CD4-positive, alpha-beta T cell treated with Interleukin-1 beta for 1 hour (primary cell): ENCODE results near the gene ZNF112.

Experiments
- DNase-seq, 2 donors: peaks; one replicate each; pipeline ENCODE4 v3.0.0-alpha.2; 2020 to 2022

The ZNF112 gene

DNA sequence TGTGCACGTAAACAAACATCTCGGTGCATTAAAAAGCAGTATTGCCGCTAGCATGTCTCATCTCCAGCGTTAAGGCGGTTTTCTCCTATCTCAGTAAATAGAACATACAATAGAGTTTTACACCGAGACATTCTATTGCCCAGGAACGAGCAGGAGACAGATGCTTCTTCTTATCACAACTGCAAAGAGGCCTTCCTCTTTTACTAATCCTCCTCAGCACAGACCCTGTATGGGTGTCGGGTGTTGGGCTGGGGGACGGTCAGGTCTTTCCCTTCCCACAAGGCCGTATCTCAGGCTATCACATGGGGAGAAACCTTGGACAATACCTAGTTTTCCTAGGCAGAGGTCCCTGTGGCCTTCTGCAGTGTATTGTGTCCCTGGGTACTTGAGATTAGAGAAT lies 75.6 kb downstream of the ZNF112 start:
- DNase-seq: no peak

- no peak for DNase-seq
These were observed 78.2 kb downstream of the ZNF112 start for GRCh38 chr19:44278181-44278690.

DNA sequence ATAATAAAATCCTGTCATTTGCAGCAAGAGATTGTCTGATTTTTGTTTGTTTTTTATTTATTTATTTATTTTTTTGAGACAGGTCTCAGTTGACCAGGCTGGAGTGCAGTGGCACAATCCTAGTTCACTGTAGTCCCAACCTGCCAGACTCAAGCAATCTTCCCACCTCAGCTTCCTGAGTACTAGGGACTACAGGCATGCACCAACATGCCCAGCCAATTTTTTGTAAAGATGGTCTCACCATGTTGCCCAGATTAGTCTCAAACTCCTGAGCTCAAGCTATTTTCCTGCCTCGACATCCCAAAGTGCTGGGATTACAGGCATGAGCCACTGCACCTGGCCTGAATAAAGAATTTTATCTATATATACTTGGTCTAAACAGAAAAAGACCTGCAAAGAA lies 79.1 kb downstream of the ZNF112 start:
- no peak for DNase-seq
